Right ventricle myocardium inferior (tissue), 1 donor: ENCODE measurements around the gene NT5E. TPM values are rescaled to one million over a fixed set of nuclear protein-coding genes. Genes with fewer than 3 reads are reported as not detected.

Source experiments
- ATAC-seq: fragments of 200-7000 bp; cut with Tn5 transposase; one replicate; pipeline ENCODE4 v1.9.1; 2020; ENCODE audit warnings: mild to moderate bottlenecking, moderate library complexity
- DNase-seq: peaks from one replicate; pipeline ENCODE4 v3.0.0; 2021; ENCODE audit errors: missing footprints
- intact Hi-C: fragments of 100-400 bp; cut with DNase I; formaldehyde crosslinking; loops from one replicate; pipeline ENCODE4 v1.11.0; 2022
- total RNA-seq: library from RNA; stranded (reverse); fragmentation: NEBNext Ultra II Directional; extraction: Animal tissue kit (Norgen Biotek cat#: 25700); gene quantifications from one replicate; pipeline ENCODE4 v1.2.1, GENCODE V29; 2021
- donor health status: DM: no; HTN: yes; CAD: no; lungs with severe emphysema.

Gene NT5E
- total RNA-seq, 1 donor from 2014 or later = 5.6 TPM

DNA sequence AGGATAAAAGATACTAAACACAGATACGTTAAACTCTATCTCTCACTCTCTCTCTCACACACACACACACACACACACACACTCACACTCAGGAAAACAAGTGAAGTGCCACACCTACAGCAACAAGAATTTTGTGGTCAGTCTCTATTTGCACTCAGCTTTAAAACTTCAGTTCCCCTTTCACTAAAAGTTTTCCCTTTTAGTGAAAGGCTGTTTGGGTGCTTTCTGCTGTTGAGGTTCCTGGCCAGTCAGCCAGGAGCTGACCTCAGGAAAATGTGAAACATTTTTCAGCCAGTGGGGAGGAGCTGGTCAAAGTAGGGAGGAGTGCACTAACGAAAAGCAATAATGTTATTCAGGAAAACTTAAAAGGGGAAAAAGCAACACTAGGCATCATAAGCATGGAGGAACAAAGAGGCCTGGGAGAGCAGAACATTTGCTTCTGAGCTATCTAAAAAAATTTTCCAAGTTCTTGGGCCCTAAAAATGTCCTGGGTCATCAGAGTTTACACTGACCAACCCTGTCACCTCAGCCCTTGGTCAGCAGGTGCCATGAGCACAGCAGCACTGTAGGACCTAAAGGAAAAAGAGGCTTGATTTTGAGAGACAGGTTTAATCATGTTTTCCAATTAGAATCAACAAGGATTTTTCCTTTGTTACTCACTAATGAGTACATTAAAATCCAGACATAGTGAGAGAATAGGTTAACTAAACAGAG lies 30.7 kb upstream of the NT5E start:
- ATAC-seq (no peak), DNase-seq (no peak)
- intact Hi-C loops = no loop called here

DNA sequence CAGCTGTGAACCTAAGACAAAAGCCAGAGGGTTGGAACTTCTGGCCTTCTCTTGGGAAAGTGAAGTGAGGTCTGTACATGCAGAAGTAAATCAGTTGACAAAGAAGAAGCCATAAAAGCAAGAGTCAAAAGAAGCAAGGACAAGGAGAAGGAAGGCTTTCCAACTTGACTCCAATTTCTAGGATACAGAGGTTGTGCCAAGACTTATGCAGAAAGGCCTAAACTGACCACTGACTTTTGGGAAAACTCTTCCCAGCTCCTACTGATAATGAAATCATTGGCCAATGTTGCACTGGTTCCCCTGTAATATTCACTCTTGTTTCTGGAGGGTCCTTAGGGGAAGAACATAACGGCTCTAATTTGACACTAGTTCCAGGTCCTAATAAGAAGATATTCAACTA lies 29.3 kb upstream of the NT5E start:
- DNase-seq = no peak
- ATAC-seq = no peak
- intact Hi-C loops = no loop called here

- intact Hi-C loops = no loop called here
- ATAC-seq (no peak), DNase-seq (no peak)
Measured at GRCh38 chr6:85421181-85421580, 28.7 kb upstream of the NT5E start.

GRCh38 chr6:85421972-85422371 lies 27.9 kb upstream of the NT5E start:
- intact Hi-C loops = no loop called here
- DNase-seq (no peak), ATAC-seq (no peak)

- intact Hi-C loops = no loop called here
- ATAC-seq = no peak
- DNase-seq = no peak
Measured at GRCh38 chr6:85422996-85423395, 26.9 kb upstream of the NT5E start.

GRCh38 chr6:85424981-85425380 lies 24.9 kb upstream of the NT5E start:
- no peak for ATAC-seq
- intact Hi-C loops = no loop called here
- DNase-seq = no peak

DNA sequence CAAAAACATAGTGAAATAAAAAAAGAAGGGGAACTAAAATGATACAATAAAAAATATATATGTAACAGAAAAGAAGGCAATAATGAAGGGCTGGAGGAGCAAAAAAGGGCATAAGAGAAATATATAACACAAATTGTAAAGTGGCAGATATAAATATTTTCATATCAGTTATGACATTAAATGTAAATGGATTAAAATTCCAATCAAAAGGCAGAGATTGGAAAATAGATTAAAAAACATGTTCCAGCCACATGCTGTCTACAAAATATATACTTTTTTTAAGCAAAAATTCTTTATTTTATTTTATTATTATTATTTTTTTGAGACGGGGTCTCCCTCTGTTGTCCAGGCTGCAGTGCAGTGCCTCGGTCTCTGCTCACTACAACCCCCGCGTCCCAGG lies 23.9 kb upstream of the NT5E start:
- intact Hi-C loops = no loop called here
- ATAC-seq (no peak), DNase-seq (no peak)

GRCh38 chr6:85428486-85428885 lies 21.4 kb upstream of the NT5E start:
- intact Hi-C loops = no loop called here
- no peak for DNase-seq
- no peak for ATAC-seq

- no peak for DNase-seq
- ATAC-seq = no peak
- intact Hi-C loops = no loop called here
Measured at GRCh38 chr6:85429346-85429745, 20.5 kb upstream of the NT5E start.

DNA sequence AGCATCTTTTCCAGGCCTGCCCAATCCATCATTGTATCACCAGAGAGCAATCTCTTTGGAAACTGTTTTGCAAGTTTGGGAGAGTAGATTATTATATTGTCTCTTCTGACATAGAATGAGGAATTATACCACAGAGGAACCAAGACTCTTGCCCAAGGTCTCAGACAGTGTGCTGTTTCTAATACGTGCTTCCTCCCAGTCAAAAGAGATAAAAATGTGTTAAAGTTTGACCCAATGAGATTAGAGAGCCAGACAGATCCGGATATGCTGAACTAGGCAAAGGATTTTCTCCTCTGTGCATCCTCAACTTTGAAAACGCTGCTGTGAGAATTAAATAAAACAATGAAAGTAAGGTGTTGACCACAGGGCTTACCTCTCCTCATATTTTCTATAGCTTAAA lies 18.6 kb upstream of the NT5E start:
- intact Hi-C loops = loop anchor here (1.0 kb wide), 1 partner anchor 24 kb away; no protein-coding TSS in a partner anchor
- DNase-seq (no peak), ATAC-seq (no peak)

DNA sequence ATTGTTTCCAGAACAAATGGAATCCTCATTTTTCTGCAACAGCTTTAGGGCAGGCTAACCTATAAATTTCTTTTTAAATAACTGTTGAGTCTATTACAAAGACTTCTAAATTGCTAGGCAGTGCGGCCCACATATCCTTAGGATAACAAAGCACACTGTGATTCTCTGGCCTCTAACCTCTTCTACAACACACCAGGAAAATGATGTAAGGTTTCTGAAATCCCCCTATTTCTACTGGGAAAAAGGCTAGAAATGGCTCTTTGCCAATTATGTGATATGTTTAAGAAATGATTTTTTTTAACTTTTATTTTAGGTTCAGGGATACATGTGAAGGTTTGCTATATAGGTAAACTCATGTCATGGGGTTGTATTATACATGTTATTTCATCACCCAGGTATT lies 17.3 kb upstream of the NT5E start:
- ATAC-seq (no peak), DNase-seq (no peak)
- intact Hi-C loops = no loop called here

DNA sequence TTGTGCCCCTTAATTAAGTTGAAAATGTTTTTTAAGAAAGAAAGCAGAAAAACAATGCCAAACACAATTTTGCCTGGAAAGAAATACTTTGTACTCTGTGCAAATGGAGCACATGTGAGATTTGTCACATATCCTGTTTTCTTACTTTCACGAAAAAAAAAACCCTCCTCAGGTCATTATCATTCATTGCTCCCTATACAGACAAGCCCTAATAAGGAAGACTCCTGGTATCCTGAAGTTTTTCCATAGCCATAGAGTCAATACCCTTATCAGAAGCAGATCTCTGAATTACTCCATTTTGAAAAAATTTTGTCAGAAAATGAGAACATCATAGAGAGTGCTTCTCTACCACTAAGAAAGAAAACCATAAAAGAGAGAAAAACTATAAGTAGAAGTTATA lies 14.0 kb upstream of the NT5E start:
- intact Hi-C loops = no loop called here
- peak; percentile 23 for ATAC-seq
- no peak for DNase-seq

DNA sequence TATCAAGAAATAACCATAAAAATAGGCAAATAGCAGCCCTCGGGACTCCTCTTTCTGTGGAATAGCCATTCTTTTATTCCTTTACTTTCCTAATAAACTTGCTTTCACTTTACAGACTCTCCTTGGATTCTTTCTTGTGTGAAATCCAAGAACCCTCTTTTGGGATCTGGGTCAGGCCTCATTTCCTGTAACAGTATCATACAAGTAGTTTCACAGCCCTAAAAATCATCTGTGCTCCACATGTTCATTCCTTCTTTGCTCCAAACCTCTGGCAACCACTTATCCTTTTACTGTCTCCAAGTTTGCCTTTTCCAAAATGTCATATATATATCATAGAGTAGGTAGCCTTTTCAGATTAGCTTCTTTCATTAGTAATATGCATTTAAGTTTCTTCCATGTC lies 13.5 kb upstream of the NT5E start:
- intact Hi-C loops = no loop called here
- ATAC-seq (peak; percentile 93), DNase-seq (no peak)

DNA sequence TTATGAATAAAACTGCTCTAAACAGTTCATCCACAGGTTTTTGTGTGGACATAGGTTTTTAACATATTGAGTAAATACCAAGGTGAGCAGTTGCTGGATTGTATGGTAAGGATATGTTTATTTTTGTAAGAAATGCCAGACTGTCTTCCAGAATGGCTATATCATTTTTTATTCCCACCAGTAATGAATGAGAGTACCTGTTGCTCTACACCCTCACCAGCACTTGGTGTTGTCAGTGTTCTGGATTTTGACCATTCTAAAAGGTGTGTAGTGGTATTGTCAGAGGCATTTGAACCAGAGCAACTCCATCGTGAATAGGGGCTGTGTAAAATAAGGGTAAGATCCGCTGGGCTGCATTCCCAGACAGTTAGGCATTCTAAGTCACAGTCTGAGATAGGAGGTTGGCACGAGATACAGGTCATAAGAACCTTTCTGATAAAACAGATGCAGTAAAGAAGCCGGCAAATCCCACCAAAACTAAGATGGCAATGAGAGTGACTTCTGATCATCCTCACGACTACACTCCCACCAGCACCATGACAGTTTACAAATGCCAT lies 12.9 kb upstream of the NT5E start:
- DNase-seq (no peak), ATAC-seq (no peak)
- intact Hi-C loops = no loop called here

DNA sequence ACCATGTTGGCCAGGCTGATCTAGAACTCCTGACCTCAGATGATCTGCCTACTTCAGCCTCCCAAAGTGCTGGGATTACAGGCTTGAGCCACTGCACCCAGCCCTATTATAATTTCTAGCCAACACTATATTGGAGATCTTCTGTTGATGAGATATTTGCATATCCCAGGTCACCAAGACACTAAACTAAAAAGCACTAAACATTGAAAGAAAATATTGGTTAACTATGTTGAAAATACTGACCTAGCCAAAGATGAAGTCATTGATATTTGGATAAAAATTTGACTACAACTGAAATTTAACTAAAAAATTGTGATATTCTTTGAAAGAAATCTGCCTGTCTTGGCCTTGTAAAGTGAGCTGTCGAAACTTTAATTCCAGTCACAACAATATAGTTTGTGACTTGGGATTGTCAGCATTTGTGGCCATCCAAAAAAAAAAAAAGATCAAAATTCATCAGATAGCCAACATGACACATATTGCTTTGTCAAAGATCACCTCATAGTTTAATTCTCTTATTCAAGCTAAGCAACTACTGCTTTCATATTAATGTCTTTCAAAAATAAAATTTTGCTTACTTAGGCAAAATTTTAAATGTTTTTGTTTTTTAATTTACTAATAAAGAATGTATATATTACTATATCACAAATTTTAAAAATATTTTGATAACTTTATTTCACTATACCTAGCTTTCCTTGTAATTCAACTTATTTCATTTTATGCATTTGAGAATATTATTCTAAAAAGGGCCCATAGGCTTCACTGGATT lies 6.3 kb upstream of the NT5E start:
- no peak for ATAC-seq
- intact Hi-C loops = no loop called here
- no peak for DNase-seq

DNA sequence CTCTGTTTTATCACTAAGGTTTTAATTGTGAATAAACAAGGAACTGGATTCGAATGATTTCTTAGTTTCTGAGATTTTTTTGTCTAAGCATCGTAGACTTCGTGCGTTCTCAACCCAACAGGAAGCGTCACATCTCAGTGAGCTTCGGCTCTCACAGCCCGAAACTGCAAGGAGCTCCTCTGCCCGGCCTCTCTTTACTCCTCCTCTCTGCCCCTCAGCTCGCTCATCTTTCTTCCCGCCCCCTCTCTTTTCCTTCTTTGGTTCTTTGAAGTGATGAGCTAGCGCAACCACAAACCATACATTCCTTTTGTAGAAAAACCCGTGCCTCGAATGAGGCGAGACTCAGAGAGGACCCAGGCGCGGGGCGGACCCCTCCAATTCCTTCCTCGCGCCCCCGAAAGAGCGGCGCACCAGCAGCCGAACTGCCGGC lies 480 bp upstream of the NT5E start:
- ATAC-seq (peak; percentile 66), DNase-seq (no peak)
- intact Hi-C loops = no loop called here

- no peak for ATAC-seq
Measured at GRCh38 chr6:85451565-85452306, 1.9 kb downstream of the NT5E start.

DNA sequence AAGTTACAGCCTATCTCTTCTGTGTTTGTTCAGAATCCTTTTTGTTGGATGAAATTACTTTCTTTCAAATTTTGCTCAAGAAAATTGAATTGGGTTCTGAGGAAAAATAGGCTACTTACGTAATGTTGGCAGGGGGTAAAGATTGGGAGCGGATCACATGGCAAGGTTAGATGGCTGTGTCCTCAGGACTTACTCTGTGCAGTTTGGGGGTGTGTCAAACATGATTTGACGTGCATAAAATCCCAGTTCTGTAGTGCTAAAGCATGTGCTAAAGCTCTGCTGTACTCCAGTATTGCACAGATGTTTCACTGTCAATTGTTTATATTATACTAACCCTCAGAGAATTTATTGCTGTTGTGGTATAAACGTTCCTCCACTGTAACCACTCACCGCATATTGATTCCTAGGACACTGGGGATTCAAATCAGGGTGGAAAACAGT lies 2.6 kb downstream of the NT5E start:
- intact Hi-C loops = no loop called here
- ATAC-seq (no peak), DNase-seq (no peak)

More at GRCh38 chr6:85451565-85452306, 1.9 kb downstream of the NT5E start:
- intact Hi-C loops = no loop called here
- DNase-seq = no peak

DNA sequence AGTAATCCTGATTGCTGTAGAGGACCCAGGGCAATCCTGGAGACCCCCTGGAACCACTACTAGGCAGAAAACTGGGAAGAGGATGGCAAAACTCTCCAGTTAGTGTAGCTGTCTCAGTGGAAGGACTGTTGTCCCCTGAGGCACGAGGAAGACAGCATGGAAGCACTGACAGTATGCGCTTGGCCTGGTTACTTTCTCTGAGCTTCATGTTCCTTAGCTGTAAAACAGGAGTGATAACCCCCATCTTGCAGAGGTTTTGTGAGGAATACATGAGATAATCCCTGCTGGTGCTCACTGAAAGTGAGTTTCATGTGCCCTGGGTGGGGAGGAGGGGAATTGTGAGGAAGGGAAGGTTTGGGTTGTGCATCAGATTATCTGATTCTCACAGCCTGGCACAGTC lies 3.2 kb downstream of the NT5E start:
- intact Hi-C loops = no loop called here

More for the DNA sequence above, 3.2 kb downstream of the NT5E start:
- DNase-seq = no peak
- no peak for ATAC-seq
